GM12878 (cell line): ENCODE measurements around the gene HTRA3.

Experiments
- ATF3 ChIP-seq: IDR thresholded peaks from 2 replicates; pipeline ENCODE4 v1.6.1; 2011; ENCODE audit warnings: low read depth, mild to moderate bottlenecking, low read length, moderate library complexity, borderline replicate concordance; ENCODE audit errors: extremely low read depth
- CTCF ChIP-seq, 3 experiments: IDR thresholded peaks in 2 of 3; conservative IDR thresholded peaks in 1 of 3; 2 replicates each; pipeline ENCODE4 v1.5.1; 2011; ENCODE audit warnings: low read depth in 3 of 3, low read length in 3 of 3, mild to moderate bottlenecking in 3 of 3, control low read depth in 2 of 3, moderate library complexity in 2 of 3, inconsistent platforms in 1 of 3, mixed read lengths in 1 of 3; ENCODE audit not compliant: control insufficient read depth in 2 of 3, insufficient read depth in 1 of 3; ENCODE audit errors: extremely low read depth in 1 of 3
- EGR1 ChIP-seq, 2 experiments: IDR thresholded peaks; 1 replicate in 1 of 2; 2 replicates in 1 of 2; pipeline ENCODE4 v1.6.1; 2011 to 2012; ENCODE audit warnings: low read depth in 2 of 2, low read length in 2 of 2, borderline replicate concordance in 1 of 2, mild to moderate bottlenecking in 1 of 2, moderate library complexity in 1 of 2
- EP300 ChIP-seq, 2 experiments: fragments of 150-350 bp in 1 of 2; IDR thresholded peaks; 2 replicates each; pipeline ENCODE4 v1.6.1; 2011 to 2012; ENCODE audit warnings: low read depth in 2 of 2, low read length in 2 of 2, borderline replicate concordance in 1 of 2, improper control_type of control experiment in 1 of 2, inconsistent platforms in 1 of 2; ENCODE audit not compliant: control insufficient read depth in 1 of 2
- EZH2 ChIP-seq: IDR thresholded peaks from 2 replicates; pipeline ENCODE4 v1.6.1; 2012; ENCODE audit warnings: low read depth, mild to moderate bottlenecking, control low read depth, inconsistent platforms, low read length, borderline replicate concordance; ENCODE audit not compliant: control insufficient read depth
- HDAC6 ChIP-seq: fragments of 200-600 bp; sonication (generic); IDR thresholded peaks from one replicate; pipeline ENCODE4 v1.8.0; 2017; ENCODE audit warnings: antibody characterized with exemption; ENCODE audit not compliant: unreplicated experiment
- NRF1 ChIP-seq: conservative IDR thresholded peaks from 2 replicates; pipeline ENCODE4 v1.6.1; 2011; ENCODE audit warnings: mild to moderate bottlenecking, low read depth, low read length, improper control_type of control experiment
- PAX8 ChIP-seq: fragments of 450-650 bp; IDR thresholded peaks from 2 replicates; pipeline ENCODE4 v1.6.1; 2017; ENCODE audit warnings: mild to moderate bottlenecking, moderate library complexity
- POLR2AphosphoS2 ChIP-seq: IDR thresholded peaks from 2 replicates; pipeline ENCODE4 v1.6.1; 2011; ENCODE audit warnings: low read depth, mild to moderate bottlenecking, low read length, improper control_type of control experiment, moderate library complexity
- SIN3A ChIP-seq: IDR thresholded peaks from 2 replicates; pipeline ENCODE4 v1.6.1; 2012; ENCODE audit warnings: low read depth, low read length, improper control_type of control experiment
- SMC3 ChIP-seq: IDR thresholded peaks from 2 replicates; pipeline ENCODE4 v1.6.1; 2011; ENCODE audit warnings: low read length, improper control_type of control experiment, borderline replicate concordance
- SUPT20H ChIP-seq: IDR thresholded peaks from 2 replicates; pipeline ENCODE4 v1.6.1; 2011; ENCODE audit warnings: low read depth, mild to moderate bottlenecking, low read length, moderate library complexity, borderline replicate concordance; ENCODE audit not compliant: control insufficient read depth
- TAF1 ChIP-seq: IDR thresholded peaks from 2 replicates; pipeline ENCODE4 v1.6.1; 2011; ENCODE audit warnings: mild to moderate bottlenecking, low read depth, low read length, borderline replicate concordance
- ZBTB33 ChIP-seq: fragments of 450-650 bp; IDR thresholded peaks from 2 replicates; pipeline ENCODE4 v1.6.1; 2017; ENCODE audit warnings: mild to moderate bottlenecking

- TF ChIP-seq SMC3 (no peak), HDAC6 (no peak), EZH2 (no peak), ZBTB33 (no peak), CTCF (IDR thresholded peaks at IDR 0.05 in 2 of 3, conservative IDR thresholded peaks at IDR 0.05 in 1 of 3; ENCODE audit: control insufficient read depth in 2 of 3, extremely low read depth in 1 of 3, insufficient read depth in 1 of 3, low read depth in 3 of 3, low read length in 3 of 3) (no peak), EP300 (IDR thresholded peaks at IDR 0.05; ENCODE audit: borderline replicate concordance in 1 of 2, control insufficient read depth in 1 of 2, low read depth in 2 of 2, low read length in 2 of 2) (no peak), NRF1 (no peak), EGR1 (IDR thresholded peaks at IDR 0.05; ENCODE audit: borderline replicate concordance in 1 of 2, low read depth in 2 of 2, low read length in 2 of 2) (no peak), SIN3A (no peak), SUPT20H (no peak), POLR2AphosphoS2 (no peak), TAF1 (no peak), PAX8 (no peak), ATF3 (no peak)
Measured at GRCh38 chr4:8316251-8316771, 46.8 kb downstream of the HTRA3 start.
